ENCODE measurements around the gene PRAC2.

The PRAC2 gene

DNA sequence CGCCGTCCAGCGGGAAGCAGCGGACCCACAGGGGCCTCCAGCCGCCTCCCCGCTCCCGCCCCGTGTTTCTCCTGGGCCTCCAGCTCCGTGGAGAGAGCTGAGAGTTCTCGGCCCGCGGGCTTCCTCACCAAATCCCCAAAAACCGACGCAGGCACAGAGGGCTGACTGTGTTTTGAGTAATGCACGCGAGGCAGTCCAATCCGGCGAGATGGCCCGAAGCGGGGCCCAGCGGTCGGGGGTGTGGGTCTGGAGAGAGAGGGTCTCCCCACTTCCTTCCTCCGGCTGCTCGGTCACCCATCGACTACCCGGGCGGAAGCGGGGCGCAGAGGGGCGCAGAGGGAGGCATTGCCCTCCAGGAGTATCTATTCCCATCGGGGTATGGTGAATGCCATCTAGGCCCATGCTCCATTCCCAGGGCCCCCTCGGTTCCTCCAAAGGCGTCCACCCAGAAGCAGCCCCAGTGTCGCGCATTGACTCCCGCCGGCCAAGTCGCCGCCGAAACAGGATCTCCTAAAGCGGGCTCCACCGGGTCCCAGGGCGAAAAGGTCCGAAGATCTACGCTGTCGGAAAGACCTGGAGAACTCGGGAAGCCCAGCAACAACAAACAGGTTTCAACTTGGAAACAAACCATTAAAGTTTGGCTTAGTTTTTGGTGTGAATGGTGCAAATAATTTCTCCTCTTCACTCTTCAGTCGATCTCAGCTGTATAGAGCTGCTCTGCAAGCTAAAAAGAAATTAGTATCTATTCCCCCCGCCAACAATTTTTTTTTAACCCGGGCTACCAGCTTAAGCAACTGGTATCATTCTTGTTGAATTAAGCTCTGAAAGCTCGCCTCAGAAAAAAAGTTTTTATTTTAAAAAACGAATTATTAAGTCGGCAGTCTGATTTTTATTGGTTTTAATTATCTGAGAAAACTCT, 24.7 kb downstream of the PRAC2 start:
- ChIA-PET POLR2A (no interaction called here), CTCF (interaction anchor here (4.0 kb wide), 1 partner anchor 23 kb away, joined by 18 read pairs; no protein-coding TSS in a partner anchor)
- no peak for DNase-seq (ENCODE audit: extremely low spot score)
- TF ChIP-seq, protein P1, sequence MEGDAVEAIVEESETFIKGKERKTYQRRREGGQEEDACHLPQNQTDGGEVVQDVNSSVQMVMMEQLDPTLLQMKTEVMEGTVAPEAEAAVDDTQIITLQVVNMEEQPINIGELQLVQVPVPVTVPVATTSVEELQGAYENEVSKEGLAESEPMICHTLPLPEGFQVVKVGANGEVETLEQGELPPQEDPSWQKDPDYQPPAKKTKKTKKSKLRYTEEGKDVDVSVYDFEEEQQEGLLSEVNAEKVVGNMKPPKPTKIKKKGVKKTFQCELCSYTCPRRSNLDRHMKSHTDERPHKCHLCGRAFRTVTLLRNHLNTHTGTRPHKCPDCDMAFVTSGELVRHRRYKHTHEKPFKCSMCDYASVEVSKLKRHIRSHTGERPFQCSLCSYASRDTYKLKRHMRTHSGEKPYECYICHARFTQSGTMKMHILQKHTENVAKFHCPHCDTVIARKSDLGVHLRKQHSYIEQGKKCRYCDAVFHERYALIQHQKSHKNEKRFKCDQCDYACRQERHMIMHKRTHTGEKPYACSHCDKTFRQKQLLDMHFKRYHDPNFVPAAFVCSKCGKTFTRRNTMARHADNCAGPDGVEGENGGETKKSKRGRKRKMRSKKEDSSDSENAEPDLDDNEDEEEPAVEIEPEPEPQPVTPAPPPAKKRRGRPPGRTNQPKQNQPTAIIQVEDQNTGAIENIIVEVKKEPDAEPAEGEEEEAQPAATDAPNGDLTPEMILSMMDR (IDR thresholded peaks at IDR 0.05; ENCODE audit: control extremely low read depth, extremely low read depth, low read depth, missing control alignments): no peak

DNA sequence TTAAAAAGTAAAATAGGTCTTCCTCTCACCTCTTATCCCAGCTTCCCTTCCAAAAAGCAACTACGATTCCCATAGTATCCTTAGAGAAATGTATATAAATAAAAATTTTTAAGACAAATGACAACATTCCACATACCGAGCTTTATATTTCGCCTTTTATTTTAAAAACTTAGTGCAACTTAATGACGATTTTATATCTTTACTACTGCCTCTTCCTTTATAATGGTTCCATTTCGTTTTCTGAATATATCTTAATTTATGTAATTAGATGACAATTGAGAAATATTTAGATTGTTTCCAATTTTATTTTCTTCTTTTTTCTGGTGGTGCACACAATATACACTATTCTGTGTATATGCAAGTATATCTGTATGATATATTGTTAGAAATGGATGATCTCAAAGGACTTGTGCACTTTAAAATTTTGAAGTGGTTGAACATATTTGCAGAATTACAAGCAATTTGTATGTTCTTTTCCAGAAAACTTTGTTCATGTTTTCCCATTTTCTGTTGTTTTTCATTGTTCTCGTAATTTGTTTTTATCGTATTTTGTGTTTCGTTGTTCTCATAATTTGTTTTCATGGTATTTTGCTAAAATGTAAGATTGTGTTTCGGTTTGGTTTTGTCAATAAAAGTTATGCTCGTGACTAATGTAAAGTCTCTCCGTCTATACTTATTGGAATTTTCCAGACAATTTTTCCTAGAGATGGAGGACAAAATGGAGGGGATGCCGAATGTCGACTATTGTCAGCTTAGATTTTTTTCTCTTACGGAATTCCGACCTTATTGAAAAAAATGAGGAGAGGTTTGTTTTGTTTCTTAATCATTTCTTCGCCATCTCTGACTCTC, 26.0 kb downstream of the PRAC2 start:
- CTCF ChIA-PET: interaction anchor here (1.2 to 4.0 kb wide), 3 partner anchors 24 to 130 kb away, joined by 3 to 18 read pairs (median 4); no protein-coding TSS in a partner anchor
- TF ChIP-seq, protein P1 (IDR thresholded peaks at IDR 0.05; ENCODE audit: control extremely low read depth, extremely low read depth, low read depth, missing control alignments): no peak
- no peak for DNase-seq (ENCODE audit: extremely low spot score)
- POLR2A ChIA-PET: no interaction called here

DNA sequence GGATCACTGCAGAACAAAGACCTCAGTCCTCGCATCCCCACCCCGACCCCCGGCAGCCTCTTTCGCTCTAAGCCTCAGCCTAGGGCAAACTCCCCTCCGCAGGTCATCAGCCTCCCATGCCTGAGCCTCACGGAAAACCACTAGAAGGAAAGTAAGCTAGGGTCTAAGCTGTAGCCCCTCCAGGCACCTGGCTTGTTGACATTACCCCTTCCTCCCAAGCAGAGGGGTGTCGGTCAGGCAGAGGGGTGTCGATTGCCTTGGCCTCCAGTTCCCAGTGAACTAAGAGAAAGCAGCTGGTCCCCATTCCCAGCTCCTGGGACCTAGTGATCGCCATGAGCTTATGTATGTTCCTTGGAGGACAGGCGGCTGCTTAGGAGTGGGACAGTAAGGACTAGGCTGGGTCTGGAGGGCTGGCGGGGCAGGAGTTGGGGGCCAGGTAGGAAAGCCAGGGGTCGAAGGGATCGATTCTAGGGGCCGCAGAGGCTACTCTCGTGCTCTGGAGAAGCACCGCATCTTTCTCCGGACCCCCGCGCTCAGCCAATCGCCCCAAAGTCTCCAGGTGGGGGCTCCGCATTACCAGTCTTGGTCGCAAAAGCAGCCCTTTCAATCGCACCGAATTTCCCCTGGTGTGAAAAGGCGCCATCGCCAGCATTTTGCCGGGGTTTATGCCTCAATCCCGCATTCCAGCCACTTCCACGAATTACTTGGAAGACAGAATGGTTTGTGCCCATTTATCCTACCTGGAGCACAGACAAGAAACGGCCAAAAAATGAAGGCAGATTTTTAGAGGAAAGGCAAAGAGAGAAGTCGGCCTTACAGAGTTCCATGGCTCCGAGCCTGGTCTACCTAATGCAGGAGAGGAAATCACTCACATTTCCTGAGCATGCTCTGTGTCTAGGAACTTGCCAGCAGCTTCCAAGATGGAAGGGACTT, 26.9 kb downstream of the PRAC2 start:
- ChIA-PET CTCF (interaction anchor here (1.2 to 4.0 kb wide), 4 partner anchors 25 to 129 kb away, joined by 3 to 18 read pairs (median 5); no protein-coding TSS in a partner anchor), POLR2A (no interaction called here)
- no peak for DNase-seq (ENCODE audit: extremely low spot score)
- TF ChIP-seq, protein P1 (IDR thresholded peaks at IDR 0.05; ENCODE audit: control extremely low read depth, extremely low read depth, low read depth, missing control alignments): no peak

DNA sequence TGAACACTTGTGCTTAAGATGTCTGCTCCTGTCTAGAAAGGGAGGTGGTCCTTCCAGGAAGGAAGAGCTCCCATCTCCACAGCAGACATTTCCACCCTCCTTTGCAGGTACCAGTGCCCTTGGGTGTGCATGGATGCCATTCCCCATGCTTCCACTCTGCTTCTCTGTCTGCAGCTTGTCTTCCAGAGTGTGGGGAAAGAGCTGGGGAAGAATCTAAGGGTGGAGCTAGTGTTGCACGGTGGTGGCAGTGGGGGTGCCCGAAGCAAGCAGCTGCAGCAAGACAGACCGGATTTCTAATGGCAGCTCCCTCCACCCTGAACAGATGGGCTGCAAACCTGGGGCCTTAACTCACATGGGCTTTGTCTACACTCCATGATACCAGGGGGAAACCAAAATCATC, 28.2 kb downstream of the PRAC2 start:
- CTCF ChIA-PET: interaction anchor here (0.7 to 2.2 kb wide), 7 partner anchors 13 to 128 kb away, joined by 3 to 8 read pairs (median 5); no protein-coding TSS in a partner anchor
- TF ChIP-seq, protein P1 (IDR thresholded peaks at IDR 0.05; ENCODE audit: control extremely low read depth, extremely low read depth, low read depth, missing control alignments): no peak
- no peak for DNase-seq (ENCODE audit: extremely low spot score)
- POLR2A ChIA-PET: interaction anchor here (0.6 kb wide), 1 partner anchor 20 kb away, joined by 3 read pairs; no protein-coding TSS in a partner anchor

DNA sequence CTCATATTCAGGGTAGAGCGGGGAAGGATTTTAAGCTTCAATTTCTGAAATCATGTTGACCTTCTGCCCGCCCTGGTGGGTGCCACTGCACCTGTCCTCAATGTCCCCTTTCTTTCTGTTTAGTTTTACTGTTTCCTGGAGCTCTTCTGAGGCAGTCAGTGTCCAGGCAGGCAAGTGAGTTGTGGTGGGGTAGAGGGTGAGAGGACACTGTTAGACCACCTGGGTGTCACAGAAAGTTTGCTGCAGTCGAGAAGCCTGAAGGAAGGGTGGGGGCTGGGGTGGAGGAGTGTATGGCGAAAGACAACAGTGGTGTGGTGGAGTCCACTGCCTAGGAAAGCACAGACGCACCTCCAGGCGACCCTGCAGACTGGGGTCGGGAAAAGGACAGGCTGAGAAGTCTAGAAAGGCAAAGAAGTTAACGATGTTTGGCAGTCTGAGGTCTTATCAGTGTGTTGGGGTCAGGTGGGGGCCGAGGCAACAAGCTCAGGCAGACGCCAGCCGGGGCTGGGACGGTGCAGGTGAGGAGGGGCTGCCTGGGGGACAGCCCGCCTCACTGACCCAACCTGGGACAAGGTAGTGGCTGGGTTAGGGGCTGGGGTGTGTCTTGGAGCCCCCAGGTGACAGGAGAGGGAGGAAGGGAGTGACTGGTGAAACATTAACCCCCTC, 28.9 kb downstream of the PRAC2 start:
- DNase-seq (ENCODE audit: extremely low spot score): no peak
- TF ChIP-seq, protein P1 (IDR thresholded peaks at IDR 0.05; ENCODE audit: control extremely low read depth, extremely low read depth, low read depth, missing control alignments): no peak
- CTCF ChIA-PET: interaction anchor here (0.7 to 2.2 kb wide), 7 partner anchors 14 to 127 kb away, joined by 3 to 8 read pairs (median 5); no protein-coding TSS in a partner anchor
- POLR2A ChIA-PET: interaction anchor here (0.6 kb wide), 1 partner anchor 21 kb away, joined by 3 read pairs; no protein-coding TSS in a partner anchor

All from GM10248 (cell line).